OCI-LY7 (cell line): Measurements from ENCODE around the gene ROMO1.

Experiments
- EZH2phosphoT487 ChIP-seq: fragments of 200-600 bp; sonication (generic); IDR thresholded peaks from 2 replicates; pipeline ENCODE4 v1.6.1; 2018; ENCODE audit warnings: low read depth, borderline replicate concordance, mild to moderate bottlenecking, mixed run types, antibody characterized with exemption, low read length, moderate library complexity, mixed read lengths
- TF ChIP-seq, protein P1 (sequence below): fragments of 200-600 bp; sonication (generic); conservative IDR thresholded peaks from 2 replicates; pipeline ENCODE4 v1.5.1; 2014; ENCODE audit warnings: mild to moderate bottlenecking, antibody characterized with exemption, low read length, moderate library complexity, mixed read lengths

GRCh38 chr20:35730583-35731468 lies 31.6 kb downstream of the ROMO1 start:
- TF ChIP-seq, protein P1, sequence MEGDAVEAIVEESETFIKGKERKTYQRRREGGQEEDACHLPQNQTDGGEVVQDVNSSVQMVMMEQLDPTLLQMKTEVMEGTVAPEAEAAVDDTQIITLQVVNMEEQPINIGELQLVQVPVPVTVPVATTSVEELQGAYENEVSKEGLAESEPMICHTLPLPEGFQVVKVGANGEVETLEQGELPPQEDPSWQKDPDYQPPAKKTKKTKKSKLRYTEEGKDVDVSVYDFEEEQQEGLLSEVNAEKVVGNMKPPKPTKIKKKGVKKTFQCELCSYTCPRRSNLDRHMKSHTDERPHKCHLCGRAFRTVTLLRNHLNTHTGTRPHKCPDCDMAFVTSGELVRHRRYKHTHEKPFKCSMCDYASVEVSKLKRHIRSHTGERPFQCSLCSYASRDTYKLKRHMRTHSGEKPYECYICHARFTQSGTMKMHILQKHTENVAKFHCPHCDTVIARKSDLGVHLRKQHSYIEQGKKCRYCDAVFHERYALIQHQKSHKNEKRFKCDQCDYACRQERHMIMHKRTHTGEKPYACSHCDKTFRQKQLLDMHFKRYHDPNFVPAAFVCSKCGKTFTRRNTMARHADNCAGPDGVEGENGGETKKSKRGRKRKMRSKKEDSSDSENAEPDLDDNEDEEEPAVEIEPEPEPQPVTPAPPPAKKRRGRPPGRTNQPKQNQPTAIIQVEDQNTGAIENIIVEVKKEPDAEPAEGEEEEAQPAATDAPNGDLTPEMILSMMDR, result no peak
- TF ChIP-seq EZH2phosphoT487, result no peak
